ENCODE measurements around the gene MAP4. TPM values are rescaled to one million over a fixed set of nuclear protein-coding genes. Genes with fewer than 3 reads are reported as not detected.

MAP4 gene
- total and polyA plus RNA-seq, 2 donors (not counting 3 experiments of a cell fraction or from before 2014, with no cell fraction given): 121 to 290 TPM

DNA sequence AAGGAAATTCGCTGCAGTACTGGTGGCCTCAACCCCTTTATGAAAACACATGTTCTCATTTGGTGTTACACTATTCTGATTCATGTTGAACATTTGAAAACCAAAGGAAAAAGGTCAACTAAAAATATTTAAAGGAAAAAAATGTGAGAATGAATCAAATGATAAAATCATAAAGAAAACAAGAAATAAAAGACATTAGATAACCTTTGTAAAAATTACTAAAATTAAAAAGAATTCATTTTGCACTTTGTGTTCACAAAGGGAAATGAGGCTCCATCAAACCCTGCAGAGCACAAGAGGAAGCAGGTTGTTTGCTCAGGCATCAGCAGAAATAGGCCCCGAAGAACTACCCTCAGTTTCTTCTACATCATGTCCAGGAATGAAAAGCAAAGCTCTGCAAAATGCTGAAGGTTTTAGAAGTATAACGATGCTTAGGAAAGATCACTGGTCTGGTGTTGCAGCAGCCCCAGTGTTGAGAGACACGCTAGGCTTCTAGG lies 41.2 kb downstream of the MAP4 start:
- POLR2A ChIA-PET: no interaction called here
- Histone ChIP-seq H3K27ac (ENCODE audit: insufficient read depth, low read depth, low read length) (peak overlapping the region; percentile 37), H3K9me1 (replicated peaks; ENCODE audit: control insufficient read depth, extremely low read depth, insufficient read depth, low read length) (no peaks in the 10 kb centered on the region), H3K4me1 (ENCODE audit: control insufficient read depth, extremely low read depth, insufficient read depth, low read length) (peaks cover 21% of the 10 kb centered on the region), H3K79me2 (ENCODE audit: control insufficient read depth, insufficient read depth, low read length) (peaks cover 23% of the 10 kb centered on the region), H3K9me3 (replicated peaks; ENCODE audit: control insufficient read depth, insufficient read depth, low read length) (no peaks in the 10 kb centered on the region), H3K9ac (replicated peaks; ENCODE audit: extremely low read depth, insufficient read depth, low read length) (no peak overlapping the region), H3K36me3 (ENCODE audit: control insufficient read depth in 2 of 2, extremely low read depth in 1 of 2, insufficient read depth in 2 of 2, low read length in 2 of 2) (peaks cover 0 to 2% of the 10 kb centered on the region in 2 experiments), H3K27me3 (ENCODE audit: control insufficient read depth in 2 of 2, insufficient read depth in 2 of 2, low read length in 2 of 2) (no peaks in the 10 kb centered on the region), H3K4me2 (ENCODE audit: insufficient read depth, low read length) (peak overlapping the region; percentile 42), H4K20me1 (replicated peaks; ENCODE audit: control insufficient read depth, extremely low read depth, insufficient read depth, low read length) (peaks cover 7% of the 10 kb centered on the region), H3K4me3 (replicated peaks in 1 of 3; ENCODE audit: insufficient read depth in 1 of 3, low read depth in 1 of 3, low read length in 3 of 3) (no peak overlapping the region), H2AFZ (ENCODE audit: low read depth, low read length) (no peak overlapping the region)
- intact Hi-C loops (cut with micrococcal nuclease): no loop called here
- peak; percentile 80 for DNase-seq (ENCODE audit: low read depth, low spot score)
- CTCF ChIA-PET: interaction anchor here (0.6 to 1.4 kb wide), 6 partner anchors 8 to 176 kb away, joined by 3 to 6 read pairs (median 4); no protein-coding TSS in a partner anchor
- BruUV-seq (replicated peaks): no TSS peak
- dilution Hi-C loops (cut with MboI; ENCODE audit: extremely low pct_ligation_motif_present, low sequenced_read_pairs): no loop called here
- peak; percentile 65 for FAIRE-seq
- TF ChIP-seq POLR2AphosphoS5 (IDR thresholded peaks at IDR 0.05; ENCODE audit: insufficient read depth, low read depth, low read length) (peak; percentile 45), MAX (IDR thresholded peaks at IDR 0.05; ENCODE audit: insufficient read depth, insufficient read length) (no peak), FOS (IDR thresholded peaks at IDR 0.05; ENCODE audit: borderline replicate concordance, insufficient read depth, low read length) (peak; percentile 42), EZH2 (IDR thresholded peaks at IDR 0.05; ENCODE audit: borderline replicate concordance, low read depth, low read length, severe bottlenecking) (no peak), POLR2A (IDR thresholded peaks at IDR 0.05; ENCODE audit: low read depth, low read length) (no peak), CTCF (IDR thresholded peaks at IDR 0.05; ENCODE audit: extremely low read depth in 1 of 2, insufficient read depth in 1 of 2, low read depth in 1 of 2, low read length in 2 of 2) (no peak), JUN (IDR thresholded peaks at IDR 0.05; ENCODE audit: borderline replicate concordance, insufficient read depth, insufficient read length, low read depth) (peak; percentile 30), GATA2 (IDR thresholded peaks at IDR 0.05; ENCODE audit: insufficient read depth, insufficient read length, low read depth, low read length) (peak; percentile 95), MYC (IDR thresholded peaks at IDR 0.05; ENCODE audit: low read depth, low read length) (no peak)

All from endothelial cell of umbilical vein (primary cell).